ENCODE results near the gene OAT. TPM values are rescaled to one million over a fixed set of nuclear protein-coding genes. Genes with fewer than 3 reads are reported as not detected.

The OAT gene
- total RNA-seq, 1 experiment from 2014 or later: 67.9 TPM

DNA sequence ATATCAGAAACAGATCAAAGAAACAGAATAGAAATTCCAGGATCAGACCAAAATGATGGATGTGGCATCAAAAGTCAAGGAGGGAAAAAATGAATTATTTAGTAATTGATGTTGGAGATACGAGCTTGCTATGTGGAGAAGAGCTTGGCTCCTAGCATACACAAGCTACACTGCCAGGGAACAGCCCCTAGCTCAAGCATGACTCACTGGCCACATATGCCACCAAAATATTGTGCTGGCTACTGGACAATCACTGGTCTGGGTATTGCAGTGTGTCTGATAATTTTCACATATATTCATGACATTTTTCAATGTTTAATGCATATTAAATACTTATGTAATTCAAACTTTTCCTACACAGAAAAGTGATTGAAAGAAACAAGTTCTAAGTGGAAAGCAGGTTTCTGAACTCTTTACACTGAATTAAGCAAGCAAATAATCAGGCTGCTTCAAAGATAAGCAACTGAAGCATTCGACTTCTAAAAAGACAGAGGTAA, 59.3 kb downstream of the OAT start:
- Histone ChIP-seq H3K14ac (ENCODE audit: insufficient read depth, low read length) (no peak overlapping the region), H2BK5ac (ENCODE audit: insufficient read length, low read length) (no peak overlapping the region), H3K27ac (ENCODE audit: insufficient read length, low read depth, low read length) (no peak overlapping the region), H2BK15ac (ENCODE audit: low read depth, low read length) (no peak overlapping the region), H3K56ac (ENCODE audit: insufficient read length, low read depth, low read length) (no peak overlapping the region), H3K4me1 (ENCODE audit: insufficient read depth, low read length) (peaks cover 4% of the 10 kb centered on the region; the same call in 1 of the 2 replicates), H4K8ac (replicated peaks; ENCODE audit: insufficient read length, low read depth, low read length) (no peak overlapping the region), H3K23me2 (ENCODE audit: insufficient read length, low read depth, low read length, poor library complexity, severe bottlenecking) (no peaks in the 10 kb centered on the region), H4K91ac (ENCODE audit: insufficient read length, low read depth, low read length) (no peak overlapping the region), H3T11ph (ENCODE audit: low read length) (no peak overlapping the region), H3K79me2 (ENCODE audit: insufficient read depth, low read length) (no peaks in the 10 kb centered on the region), H3K9ac (ENCODE audit: extremely low read depth, insufficient read length, low read length) (no peak overlapping the region), H3K79me1 (ENCODE audit: insufficient read depth, low read depth, low read length, poor library complexity, severe bottlenecking) (no peaks in the 10 kb centered on the region), H2BK120ac (ENCODE audit: low read depth, low read length, poor library complexity, severe bottlenecking) (no peak overlapping the region), H2AK5ac (ENCODE audit: insufficient read length, low read length) (no peak overlapping the region), H2AFZ (ENCODE audit: low read length) (no peak overlapping the region), H2BK20ac (ENCODE audit: low read depth, low read length, poor library complexity, severe bottlenecking) (no peak overlapping the region), H3K18ac (ENCODE audit: insufficient read length, low read depth, low read length) (no peak overlapping the region), H3K23ac (ENCODE audit: insufficient read length, low read depth, low read length) (no peak overlapping the region), H2BK12ac (ENCODE audit: insufficient read length, low read depth, low read length) (no peak overlapping the region), H4K20me1 (ENCODE audit: control insufficient read depth, insufficient read depth, insufficient read length) (no peaks in the 10 kb centered on the region), H4K5ac (ENCODE audit: insufficient read length, low read depth, low read length) (no peak overlapping the region), H3K4ac (ENCODE audit: low read depth, low read length) (no peak overlapping the region), H3K27me3 (ENCODE audit: insufficient read depth, low read length) (no peaks in the 10 kb centered on the region), H3K9me3 (ENCODE audit: control insufficient read depth, low read depth, low read length) (no peaks in the 10 kb centered on the region), H3K4me2 (ENCODE audit: insufficient read depth, insufficient read length, low read length) (no peak overlapping the region)
- H3K4me3 Mint-ChIP-seq: no peak overlapping the region
- WGBS (ENCODE audit: extremely low coverage, insufficient read length, low lambda C conversion rate): no CpG with 5 or more reads among the region's 2 CpGs
- DNase-seq: no peak
- peaks cover 13 to 43% of the 10 kb centered on the region in 2 experiments for H3K4me1 Mint-ChIP-seq
- TF ChIP-seq, protein P1, sequence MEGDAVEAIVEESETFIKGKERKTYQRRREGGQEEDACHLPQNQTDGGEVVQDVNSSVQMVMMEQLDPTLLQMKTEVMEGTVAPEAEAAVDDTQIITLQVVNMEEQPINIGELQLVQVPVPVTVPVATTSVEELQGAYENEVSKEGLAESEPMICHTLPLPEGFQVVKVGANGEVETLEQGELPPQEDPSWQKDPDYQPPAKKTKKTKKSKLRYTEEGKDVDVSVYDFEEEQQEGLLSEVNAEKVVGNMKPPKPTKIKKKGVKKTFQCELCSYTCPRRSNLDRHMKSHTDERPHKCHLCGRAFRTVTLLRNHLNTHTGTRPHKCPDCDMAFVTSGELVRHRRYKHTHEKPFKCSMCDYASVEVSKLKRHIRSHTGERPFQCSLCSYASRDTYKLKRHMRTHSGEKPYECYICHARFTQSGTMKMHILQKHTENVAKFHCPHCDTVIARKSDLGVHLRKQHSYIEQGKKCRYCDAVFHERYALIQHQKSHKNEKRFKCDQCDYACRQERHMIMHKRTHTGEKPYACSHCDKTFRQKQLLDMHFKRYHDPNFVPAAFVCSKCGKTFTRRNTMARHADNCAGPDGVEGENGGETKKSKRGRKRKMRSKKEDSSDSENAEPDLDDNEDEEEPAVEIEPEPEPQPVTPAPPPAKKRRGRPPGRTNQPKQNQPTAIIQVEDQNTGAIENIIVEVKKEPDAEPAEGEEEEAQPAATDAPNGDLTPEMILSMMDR (conservative IDR thresholded peaks at IDR 0.05): no peak
- no peak overlapping the region for H3K27ac Mint-ChIP-seq
- H3K9me3 Mint-ChIP-seq: no peaks in the 10 kb centered on the region; a peak in 1 of 5 replicates
- H3K27me3 Mint-ChIP-seq (ENCODE audit: low read depth): peaks cover 2% of the 10 kb centered on the region
- no peaks in the 10 kb centered on the region for H3K36me3 Mint-ChIP-seq (ENCODE audit: insufficient read depth in 1 of 3, low read depth in 3 of 3)
